ENCODE data around the gene PPM1N.

The PPM1N gene

DNA sequence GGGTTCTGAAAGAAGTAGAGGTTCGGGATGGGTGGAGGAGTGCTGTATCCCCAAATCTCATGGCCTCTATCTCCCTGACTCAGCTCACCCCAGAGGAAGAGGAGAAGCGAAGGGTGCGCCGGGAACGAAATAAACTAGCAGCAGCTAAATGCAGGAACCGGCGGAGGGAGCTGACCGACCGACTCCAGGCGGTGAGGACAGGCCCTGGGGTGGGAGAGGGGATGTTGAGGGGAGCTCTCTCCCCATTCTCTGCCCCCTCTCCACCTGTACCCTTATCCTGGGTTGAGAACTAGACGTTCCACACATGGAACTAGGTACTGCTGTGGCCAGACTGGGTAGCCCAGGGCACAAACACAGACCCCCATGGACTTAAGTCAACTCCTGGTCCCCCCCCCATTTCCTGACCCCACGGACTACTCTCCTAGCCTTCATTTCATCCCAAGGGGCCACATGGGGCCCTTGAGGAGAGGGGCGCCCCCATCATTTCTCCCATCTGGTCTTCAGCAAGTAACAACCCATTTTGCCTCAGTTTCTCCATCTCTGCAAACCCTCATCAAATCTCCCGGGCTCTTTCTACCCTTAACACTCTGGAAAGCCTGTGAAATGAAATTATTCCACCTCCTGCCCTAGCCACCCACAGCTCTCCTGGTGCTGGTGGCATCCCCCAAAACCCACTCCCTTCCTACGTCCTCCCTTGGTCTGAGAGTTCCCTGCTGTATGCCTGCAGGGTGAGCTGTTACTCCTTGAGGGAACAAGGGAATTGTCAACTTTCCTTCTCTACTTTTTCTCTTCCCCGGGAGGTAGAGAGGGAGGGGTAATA, 26.9 kb upstream of the PPM1N start:
- DNase-seq = no peak

DNA sequence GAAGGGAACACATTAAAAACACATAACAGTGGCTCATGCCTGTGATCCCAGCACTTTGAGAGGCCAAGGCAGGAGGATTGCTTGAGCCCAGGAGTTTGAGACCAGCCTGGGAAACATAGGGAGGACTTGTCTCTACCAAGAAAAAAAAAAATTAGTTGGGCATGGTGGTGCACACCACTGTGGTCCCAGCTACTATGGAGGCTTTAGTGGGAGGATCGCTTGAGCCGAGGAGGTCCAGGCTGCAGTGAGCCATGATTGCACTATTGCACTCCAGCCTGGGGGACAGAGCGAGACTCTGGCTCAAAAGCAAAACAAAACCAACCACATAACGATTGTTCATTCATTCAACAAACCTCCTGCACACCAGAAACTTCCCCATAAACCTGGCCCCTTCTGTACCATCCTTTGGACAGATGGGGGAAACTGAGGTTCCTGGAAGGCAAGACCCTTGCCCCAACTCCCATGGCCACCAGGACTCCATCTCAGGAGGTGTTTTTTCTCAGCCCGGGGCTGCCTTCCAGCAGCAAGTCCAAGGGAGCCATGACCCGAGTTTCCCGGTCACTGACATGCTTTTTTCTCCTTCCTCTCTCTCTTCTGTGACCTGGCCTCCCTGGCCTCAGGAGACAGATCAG, 26.2 kb upstream of the PPM1N start:
- DNase-seq = no peak

DNA sequence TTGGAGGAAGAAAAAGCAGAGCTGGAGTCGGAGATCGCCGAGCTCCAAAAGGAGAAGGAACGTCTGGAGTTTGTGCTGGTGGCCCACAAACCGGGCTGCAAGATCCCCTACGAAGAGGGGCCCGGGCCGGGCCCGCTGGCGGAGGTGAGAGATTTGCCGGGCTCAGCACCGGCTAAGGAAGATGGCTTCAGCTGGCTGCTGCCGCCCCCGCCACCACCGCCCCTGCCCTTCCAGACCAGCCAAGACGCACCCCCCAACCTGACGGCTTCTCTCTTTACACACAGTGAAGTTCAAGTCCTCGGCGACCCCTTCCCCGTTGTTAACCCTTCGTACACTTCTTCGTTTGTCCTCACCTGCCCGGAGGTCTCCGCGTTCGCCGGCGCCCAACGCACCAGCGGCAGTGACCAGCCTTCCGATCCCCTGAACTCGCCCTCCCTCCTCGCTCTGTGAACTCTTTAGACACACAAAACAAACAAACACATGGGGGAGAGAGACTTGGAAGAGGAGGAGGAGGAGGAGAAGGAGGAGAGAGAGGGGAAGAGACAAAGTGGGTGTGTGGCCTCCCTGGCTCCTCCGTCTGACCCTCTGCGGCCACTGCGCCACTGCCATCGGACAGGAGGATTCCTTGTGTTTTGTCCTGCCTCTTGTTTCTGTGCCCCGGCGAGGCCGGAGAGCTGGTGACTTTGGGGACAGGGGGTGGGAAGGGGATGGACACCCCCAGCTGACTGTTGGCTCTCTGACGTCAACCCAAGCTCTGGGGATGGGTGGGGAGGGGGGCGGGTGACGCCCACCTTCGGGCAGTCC, 25.5 kb upstream of the PPM1N start:
- DNase-seq = no peak

DNA sequence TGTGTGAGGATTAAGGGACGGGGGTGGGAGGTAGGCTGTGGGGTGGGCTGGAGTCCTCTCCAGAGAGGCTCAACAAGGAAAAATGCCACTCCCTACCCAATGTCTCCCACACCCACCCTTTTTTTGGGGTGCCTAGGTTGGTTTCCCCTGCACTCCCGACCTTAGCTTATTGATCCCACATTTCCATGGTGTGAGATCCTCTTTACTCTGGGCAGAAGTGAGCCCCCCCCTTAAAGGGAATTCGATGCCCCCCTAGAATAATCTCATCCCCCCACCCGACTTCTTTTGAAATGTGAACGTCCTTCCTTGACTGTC, 24.9 kb upstream of the PPM1N start:
- DNase-seq = no peak

DNA sequence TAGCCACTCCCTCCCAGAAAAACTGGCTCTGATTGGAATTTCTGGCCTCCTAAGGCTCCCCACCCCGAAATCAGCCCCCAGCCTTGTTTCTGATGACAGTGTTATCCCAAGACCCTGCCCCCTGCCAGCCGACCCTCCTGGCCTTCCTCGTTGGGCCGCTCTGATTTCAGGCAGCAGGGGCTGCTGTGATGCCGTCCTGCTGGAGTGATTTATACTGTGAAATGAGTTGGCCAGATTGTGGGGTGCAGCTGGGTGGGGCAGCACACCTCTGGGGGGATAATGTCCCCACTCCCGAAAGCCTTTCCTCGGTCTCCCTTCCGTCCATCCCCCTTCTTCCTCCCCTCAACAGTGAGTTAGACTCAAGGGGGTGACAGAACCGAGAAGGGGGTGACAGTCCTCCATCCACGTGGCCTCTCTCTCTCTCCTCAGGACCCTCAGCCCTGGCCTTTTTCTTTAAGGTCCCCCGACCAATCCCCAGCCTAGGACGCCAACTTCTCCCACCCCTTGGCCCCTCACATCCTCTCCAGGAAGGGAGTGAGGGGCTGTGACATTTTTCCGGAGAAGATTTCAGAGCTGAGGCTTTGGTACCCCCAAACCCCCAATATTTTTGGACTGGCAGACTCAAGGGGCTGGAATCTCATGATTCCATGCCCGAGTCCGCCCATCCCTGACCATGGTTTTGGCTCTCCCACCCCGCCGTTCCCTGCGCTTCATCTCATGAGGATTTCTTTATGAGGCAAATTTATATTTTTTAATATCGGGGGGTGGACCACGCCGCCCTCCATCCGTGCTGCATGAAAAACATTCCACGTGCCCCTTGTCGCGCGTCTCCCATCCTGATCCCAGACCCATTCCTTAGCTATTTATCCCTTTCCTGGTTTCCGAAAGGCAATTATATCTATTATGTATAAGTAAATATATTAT, 24.3 kb upstream of the PPM1N start:
- DNase-seq = no peak

DNA sequence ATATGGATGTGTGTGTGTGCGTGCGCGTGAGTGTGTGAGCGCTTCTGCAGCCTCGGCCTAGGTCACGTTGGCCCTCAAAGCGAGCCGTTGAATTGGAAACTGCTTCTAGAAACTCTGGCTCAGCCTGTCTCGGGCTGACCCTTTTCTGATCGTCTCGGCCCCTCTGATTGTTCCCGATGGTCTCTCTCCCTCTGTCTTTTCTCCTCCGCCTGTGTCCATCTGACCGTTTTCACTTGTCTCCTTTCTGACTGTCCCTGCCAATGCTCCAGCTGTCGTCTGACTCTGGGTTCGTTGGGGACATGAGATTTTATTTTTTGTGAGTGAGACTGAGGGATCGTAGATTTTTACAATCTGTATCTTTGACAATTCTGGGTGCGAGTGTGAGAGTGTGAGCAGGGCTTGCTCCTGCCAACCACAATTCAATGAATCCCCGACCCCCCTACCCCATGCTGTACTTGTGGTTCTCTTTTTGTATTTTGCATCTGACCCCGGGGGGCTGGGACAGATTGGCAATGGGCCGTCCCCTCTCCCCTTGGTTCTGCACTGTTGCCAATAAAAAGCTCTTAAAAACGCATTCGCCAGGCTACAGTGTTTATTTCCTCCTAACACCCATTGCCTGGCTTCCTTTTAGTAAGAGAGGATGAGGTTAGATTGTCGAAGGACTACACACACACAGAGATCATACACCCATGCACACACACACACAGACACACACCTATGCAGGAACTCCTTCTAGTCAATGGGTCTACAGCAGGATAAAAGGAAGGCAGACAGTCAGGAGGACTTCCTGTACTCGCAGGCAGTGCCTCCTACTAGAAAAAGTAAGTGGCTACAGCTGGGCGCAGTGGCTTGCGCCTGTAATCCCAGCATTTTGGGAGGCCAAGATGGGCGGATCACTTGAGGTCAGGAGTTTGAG, 23.4 kb upstream of the PPM1N start:
- no peak for DNase-seq

DNA sequence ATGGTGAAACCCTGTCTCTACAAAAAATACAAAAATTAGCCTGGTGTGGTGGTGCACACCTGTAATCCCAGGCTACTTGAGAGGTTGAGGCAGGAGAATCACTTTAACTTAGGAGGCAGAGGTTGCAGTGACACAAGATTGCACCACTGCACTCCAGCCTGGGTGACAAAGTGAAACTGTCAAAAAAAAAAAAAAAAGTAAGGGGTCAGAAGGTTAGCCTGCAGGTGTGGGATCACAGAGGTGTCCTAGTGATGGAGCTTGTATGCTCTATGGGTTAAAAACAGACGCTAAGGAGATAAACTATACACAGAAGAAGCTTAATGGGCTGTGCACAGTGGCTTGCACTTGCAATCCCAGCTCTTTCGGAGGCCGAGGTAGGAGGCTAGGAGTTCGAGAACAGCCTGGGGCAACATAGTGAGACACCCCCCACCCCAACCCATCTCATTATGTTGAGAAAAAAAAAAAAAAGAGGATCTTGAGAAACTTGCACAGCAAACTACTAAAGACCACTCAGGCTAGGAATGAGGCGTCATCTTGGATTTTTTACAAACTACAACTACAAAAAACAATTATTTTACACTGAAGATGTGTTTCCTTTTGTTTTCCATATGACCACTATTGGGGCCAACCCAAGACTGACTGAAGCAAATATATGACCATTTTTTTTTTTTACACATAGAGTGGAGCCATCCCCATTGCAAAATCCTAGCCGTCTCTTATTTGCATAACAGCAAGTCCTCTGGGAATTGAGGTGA, 22.5 kb upstream of the PPM1N start:
- DNase-seq = no peak

DNA sequence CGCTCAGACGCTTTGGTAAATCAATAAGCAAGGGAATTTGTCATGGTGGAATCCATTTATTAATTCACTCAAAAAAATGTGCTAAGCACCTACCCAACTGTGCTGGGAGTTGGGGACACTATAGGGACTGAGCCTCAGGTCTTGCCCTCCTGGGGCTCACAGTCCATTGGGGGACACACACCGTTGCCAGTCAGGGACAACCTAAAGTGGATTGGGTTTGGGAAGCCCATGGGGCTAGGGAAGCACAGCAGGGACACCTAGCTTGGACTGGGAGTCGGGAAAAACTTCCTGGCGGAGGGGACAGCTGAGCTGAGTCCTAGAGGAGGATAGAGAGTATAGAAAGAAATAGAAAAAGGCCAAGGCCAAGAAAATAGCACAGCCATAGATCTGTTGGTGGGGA, 21.9 kb upstream of the PPM1N start:
- no peak for DNase-seq

DNA sequence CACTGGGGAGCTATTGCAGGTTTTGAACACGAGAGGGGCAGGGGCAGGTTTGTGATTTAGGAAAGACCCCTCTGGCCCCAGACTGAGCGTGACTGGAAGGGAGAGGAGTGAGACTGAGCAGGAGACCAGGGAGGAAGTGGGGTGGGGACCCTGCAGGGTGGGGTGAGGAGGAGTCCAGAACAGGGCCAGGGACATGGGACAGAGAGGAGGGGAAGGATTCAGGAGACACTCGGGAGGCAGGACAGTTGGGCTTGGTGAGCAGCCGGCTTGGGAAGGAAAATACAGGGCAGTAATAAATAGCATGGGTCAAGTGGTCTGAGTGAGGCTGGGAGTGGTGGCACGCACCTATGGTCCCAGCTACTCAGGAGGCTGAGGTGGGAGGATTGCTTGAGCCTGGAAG, 21.1 kb upstream of the PPM1N start:
- DNase-seq = no peak

DNA sequence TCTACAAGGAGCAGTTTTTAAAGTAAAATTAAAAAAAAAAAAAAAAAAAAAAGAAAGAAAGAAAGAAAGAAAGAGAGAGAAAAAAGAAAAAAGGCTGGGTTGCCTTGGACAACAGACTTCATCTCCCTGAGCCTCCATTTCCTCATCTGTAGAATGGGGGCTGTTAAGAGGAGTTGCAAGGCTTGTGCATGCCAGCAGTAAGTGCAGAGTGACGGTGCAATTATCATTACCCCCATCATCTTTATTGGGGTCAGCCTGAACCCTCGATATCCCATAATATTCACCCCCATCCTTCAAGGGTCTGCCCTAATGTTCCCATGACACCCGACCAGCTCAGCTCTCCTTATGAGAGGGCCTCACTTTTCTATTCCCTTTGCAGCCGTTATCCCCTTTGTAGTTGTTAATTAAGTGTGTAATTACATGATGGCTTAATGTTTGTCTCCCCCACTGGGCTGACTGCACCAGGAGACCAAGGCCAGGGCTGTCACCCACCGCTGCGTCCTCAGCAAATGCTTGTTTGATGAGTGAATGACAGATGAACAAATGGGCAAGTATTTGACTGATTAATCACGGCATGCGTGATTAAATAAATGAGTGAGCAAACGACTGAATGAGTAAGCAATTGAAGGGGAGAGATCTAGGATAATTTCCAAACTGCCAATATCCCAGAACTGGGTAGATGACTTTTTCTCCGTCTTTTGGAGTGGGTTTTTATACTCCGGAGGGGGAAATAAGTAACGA, 20.4 kb upstream of the PPM1N start:
- DNase-seq = no peak

DNA sequence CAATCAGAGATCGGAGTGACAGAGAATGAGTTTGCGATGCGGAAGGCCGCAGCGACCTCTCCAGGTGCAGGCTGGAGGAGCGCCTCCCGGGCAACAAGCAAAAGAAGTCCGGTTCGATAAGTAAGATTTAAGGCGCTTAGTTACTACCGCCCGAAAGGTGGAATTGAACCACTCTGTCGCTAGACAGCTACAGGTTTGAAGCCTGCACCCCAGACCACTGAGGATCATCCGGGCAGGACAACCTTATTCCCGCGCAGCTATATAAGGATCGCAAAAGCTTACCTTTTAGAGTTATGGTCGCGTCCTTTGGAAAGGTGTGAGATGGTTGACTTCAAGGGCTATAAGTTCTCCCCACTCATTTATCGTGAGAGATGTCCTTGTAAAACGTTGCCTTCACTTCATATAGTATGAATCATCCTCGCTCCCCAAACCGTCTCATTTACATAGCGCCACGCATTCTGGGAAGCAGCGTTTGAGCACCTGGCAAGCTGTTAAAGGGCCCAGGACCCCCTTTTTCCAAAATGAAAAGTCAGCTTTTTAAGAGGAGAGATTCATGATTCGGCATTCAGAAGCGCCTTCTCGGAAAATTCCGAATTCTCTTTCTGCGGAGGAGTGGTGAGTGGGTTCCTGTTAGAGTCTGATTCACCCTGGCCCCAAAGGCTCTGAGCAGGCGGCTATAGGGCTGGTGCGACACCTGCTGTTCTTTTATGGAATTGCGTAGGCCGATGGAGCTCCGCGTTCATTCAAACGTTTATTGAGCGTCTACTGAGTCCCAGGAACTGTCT, 19.6 kb upstream of the PPM1N start:
- DNase-seq = no peak

DNA sequence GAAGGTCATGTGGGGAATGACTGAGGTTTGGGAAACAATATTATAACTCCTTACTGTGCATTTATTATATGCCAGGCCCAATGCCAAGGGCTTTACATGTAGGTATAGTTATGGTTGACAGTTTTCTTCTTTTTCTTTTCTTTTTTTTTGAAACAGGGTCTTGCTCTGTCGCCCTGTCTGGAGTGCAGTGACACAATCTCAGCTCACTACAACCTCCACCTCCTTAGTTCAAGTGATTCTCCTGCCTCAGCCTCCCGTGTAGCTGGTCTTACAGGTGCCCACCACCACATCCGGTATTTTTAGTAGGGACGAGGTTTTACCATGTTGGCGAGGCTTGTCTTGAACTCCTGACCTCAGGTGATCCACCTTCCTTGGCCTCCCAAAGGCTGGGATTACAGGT, 15.2 kb upstream of the PPM1N start:
- no peak for DNase-seq

DNA sequence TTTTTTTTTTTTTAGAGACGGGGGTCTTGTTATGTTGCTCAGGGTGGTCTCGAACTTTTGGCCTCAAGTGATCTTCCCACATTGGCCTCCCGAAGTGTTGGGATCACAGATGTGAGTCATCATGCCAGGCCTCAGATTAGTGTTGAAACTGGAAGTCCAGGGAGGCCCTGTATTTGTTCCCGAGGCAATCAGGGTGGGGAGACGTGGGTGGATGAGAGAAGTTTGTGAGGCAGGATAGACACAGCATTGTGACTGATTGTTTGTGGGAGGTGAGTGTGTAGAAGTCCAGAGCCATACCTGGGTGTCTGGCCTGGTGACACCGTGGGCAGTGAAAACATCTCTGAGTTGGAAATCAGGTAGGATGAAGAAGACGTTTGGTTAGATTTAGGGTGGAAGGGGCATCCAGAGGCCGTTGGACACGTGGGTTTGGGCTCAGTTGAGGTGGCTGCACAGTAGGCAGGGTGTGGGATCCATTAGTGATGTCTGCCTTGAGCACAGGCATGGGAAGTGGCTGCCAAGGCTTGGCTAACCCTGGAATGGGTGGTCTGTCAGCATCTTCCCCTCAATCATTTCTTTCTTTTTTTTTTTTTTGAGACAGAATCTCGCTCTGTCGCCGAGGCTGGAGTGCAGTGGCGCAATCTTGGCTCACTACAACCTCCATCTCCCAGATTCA, 13.8 kb upstream of the PPM1N start:
- DNase-seq = no peak

DNA sequence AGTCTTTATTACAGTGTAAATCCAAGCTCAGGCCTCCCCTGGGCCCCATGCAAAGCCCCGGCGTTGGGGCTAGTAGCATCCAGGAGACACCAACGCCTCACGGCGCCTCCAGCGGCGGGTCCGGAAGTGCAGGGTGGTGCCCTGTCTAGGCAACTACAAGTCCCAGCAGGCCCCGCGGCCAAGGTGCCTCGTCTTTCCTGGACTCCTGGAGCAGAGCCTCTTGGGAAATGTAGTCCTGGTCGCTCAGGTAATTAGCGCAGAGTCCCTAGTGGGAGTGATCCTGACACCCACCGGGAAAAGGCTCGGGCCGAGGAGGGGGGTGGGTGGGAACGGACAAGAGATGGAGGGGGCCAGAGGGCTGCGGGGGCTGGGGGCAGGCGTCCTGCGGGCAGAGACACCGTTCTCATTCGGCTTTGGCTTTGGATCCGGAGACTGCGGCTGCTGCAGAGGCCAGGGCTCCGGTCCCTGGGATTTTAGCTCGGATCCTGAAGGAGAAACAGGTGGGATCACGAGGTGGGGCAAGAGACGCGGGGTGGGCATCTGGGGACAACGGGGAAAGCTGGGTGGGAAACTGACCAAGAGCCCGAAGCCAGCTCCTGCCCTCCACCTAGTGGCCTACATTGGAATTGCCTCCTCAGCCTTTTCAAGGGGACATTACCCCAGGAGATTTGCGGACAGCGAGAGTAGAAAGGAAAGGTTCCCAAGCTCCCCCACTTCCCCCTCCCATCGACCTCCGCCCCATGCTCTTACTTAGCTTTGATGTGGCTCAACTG, 12.8 kb upstream of the PPM1N start:
- DNase-seq = no peak

DNA sequence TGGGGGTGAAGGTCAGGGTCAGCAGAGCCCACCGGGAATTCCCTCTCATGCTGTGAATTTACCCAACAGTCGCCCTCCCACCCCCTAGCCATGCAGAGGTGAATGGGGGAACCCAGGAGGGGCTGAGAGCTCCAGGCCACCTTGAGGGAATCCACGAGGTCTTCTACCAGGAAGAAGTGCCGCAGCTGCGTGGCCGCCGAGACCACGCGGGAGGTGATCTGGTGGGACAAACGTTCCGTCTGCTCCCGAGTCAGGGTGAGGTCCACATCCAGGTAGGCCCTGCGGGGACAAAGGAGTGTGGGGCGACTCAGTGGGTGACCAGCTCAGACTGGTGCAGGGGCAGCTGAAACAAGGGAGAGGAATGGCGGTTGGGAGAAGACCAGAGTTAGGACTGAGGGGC, 9.5 kb upstream of the PPM1N start:
- no peak for DNase-seq

DNA sequence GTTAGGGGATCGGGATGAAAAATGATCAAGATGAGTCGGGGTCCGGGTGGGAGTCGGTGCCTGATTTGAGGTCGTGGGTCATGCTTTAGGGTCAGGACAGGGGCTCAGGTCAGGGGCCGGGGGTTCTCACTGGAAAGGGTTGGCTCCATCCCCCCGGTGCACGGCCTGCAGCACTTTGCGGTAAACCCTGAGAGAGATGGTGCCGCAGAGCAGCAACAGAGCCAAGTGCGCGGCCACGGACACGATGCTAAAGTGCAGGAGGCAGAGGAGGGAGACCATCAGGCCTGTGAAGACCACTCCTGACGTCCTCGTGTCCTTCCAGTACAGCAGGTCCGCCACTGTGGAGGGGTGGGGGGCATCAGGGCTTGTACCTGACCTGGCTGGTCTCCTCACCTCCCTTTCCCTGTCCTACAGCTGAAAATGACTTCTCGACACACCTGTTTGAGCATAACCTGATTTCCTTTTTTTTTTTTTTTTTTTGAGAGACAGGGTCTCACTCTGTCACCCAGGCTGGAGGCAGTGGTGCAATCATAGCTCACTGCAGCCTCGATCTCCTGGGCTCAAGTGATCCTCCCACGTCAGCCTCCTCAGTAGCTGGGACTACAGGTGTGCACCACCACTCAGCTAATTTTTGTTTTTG, 8.9 kb upstream of the PPM1N start:
- DNase-seq = no peak

DNA sequence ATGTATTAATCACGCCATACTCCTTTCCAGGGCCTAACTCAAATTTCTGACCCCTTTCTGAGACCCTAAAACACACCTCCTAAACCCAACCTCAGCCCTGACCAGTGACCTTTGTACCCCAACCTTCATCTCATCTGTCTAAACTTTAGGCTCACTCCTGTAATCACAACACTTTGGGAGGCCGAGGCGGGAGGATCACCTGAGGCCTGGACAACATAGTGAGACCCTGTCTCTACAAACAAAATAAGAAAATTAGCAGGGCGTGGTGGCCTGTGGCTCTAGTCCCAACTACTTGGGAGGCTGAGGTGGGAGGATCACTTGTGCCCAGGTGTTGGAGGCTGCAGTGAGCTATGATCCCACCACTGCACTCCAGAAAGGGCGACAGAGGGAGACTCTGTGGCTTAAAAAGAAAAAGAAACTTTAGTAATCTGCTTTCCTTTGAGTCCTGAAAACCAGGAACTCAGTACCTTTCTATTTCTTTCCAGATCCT, 6.1 kb upstream of the PPM1N start:
- DNase-seq = no peak
